ENCODE measurements around the gene RNF10.

RNF10 gene

DNA sequence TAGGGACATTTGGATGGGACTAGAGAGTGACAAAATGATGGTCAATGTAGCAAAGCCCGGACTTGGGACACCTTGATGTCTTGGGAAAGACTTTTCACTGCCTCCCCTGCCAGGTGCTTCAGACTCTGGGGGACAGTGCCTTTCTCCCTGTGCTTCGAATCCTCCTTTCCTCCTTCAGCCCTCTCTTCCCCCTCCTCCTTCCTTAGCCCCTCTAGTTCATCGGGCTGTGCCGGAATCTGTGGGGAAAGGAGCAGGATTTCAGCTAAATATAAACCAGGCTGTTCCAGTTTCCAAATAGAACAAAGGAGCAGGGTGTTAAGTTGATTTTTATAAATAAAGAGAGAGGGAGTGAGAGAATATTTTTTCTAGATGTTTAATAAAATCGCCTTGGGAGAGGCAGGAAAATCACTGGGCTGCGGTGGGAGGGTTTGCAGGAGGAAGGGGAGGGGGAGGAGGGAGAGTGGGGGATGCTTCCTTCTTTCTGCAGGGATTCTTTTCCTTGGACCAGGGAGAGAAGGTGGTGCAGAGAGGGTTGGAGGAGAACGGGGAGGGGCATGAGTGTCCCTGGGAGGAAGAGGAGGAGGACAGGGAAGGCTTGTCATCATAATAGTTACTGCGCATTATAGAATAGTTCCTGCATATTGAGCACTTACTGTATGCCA lies 84.9 kb downstream of the RNF10 start:
- no peak for FAIRE-seq

DNA sequence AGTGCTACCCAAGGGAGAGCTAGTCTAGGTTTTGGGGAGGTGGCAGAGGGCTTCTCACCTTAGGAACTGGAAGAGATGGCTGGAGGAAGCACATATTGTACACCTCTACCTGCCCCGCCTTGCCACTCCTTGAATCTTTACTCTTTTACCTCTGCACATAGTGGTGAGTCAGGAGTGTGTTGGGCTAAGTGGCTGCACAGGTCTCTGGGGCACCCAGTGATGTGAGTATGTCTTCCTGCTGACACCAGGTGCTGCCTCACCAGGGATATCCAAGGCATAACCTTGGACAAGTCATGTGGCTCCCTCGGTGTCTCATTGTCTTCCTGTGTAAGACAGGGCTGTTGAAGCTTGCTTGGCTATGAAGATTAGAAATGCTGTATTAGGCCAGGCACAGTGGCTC lies 86.5 kb downstream of the RNF10 start:
- FAIRE-seq, result no peak

DNA sequence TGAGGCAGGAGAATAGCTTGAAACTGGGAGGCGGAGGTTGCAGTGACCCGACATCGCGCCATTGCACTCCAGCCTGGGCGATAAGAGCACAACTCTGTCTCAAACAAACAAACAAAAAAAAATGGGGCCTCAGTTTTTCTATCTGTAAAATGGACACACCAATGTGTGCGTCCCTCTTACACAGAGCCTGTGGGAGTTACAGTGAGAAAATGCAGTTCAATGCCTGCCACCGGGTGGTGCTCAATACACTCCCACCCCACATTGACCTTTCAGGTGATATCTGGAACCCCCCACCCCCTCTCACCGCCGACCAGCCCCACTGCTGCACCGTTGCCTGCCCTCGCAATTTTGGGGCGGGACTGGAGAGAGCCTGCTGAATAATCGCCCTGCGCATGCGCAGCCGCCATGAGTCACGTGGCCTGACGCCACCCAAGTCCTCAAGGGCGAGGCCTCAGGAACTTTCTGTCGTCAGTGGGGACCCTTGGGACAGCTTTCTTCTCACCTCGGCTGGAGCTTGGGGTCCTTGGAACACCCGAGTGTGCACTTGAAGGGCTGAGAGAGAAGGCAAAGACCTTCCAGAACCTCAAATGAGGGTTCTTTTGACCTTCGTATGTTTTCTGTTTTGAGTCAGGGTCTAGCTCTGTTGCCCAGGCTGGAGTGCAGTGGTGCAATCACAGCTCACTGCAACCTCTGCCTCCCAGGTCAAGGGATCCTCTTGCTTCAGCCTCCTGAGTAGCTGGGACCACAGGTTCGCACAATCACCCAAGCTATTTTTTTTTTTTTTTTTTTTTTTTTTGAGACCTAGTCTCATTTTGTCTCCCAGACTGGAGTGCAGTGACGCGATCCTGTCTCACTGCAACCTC lies 91.6 kb downstream of the RNF10 start:
- FAIRE-seq, result no peak

All from TTC549 (cell line).